Smooth muscle cell (in vitro differentiated cells): ENCODE measurements around the gene GPR89B. TPM values are rescaled to one million over a fixed set of nuclear protein-coding genes. Genes with fewer than 3 reads are reported as not detected.
"Not testable (repeated sequence)": the region's sequence is repeated elsewhere in the genome, so short reads cannot be mapped to it uniquely, and the experiment has no call there.

Experiments
- DNase-seq: peaks from one replicate; lab custom pipeline; 2025; ENCODE audit not compliant: unreplicated experiment; lab: John Stamatoyannopoulos, UW
- H2AFZ ChIP-seq: fragments of 200-600 bp; sonication (generic); 2 replicates; pipeline ENCODE4 v1.6.0; 2016; ENCODE audit warnings: antibody characterized with exemption, low read depth, mild to moderate bottlenecking
- H3F3A ChIP-seq: fragments of 200-600 bp; sonication (generic); 2 replicates; pipeline ENCODE4 v1.6.0; 2017; ENCODE audit warnings: antibody characterized with exemption, low read depth
- H3K27ac ChIP-seq: fragments of 200-600 bp; sonication (generic); 2 replicates; pipeline ENCODE4 v1.5.1; 2016; ENCODE audit warnings: low read depth, mild to moderate bottlenecking
- H3K27me3 ChIP-seq: fragments of 200-600 bp; sonication (generic); 2 replicates; pipeline ENCODE4 v1.6.1; 2016; ENCODE audit warnings: low read depth, mild to moderate bottlenecking
- H3K36me3 ChIP-seq: fragments of 200-600 bp; sonication (generic); 2 replicates; pipeline ENCODE4 v1.5.1; 2016; ENCODE audit warnings: low read depth
- H3K4me1 ChIP-seq: fragments of 200-600 bp; sonication (generic); 2 replicates; pipeline ENCODE4 v1.5.1; 2016; ENCODE audit warnings: low read depth
- H3K4me2 ChIP-seq: fragments of 200-600 bp; sonication (generic); 2 replicates; pipeline ENCODE4 v1.6.0; 2016; ENCODE audit warnings: mild to moderate bottlenecking
- H3K4me3 ChIP-seq: fragments of 200-600 bp; sonication (generic); 2 replicates; pipeline ENCODE4 v1.5.1; 2016; ENCODE audit warnings: mild to moderate bottlenecking
- H3K79me2 ChIP-seq: fragments of 200-600 bp; sonication (generic); 2 replicates; pipeline ENCODE4 v1.6.0; 2016; ENCODE audit warnings: low read depth, mild to moderate bottlenecking
- H3K9ac ChIP-seq: fragments of 200-600 bp; sonication (generic); 2 replicates; pipeline ENCODE4 v1.6.0; 2016; ENCODE audit warnings: low read depth
- H3K9me3 ChIP-seq: fragments of 200-600 bp; sonication (generic); replicated peaks from 2 replicates; pipeline ENCODE4 v1.5.1; 2016; ENCODE audit warnings: low read depth
- H4K20me1 ChIP-seq: fragments of 200-600 bp; sonication (generic); 2 replicates; pipeline ENCODE4 v1.6.0; 2016; ENCODE audit warnings: low read depth
- WGBS: methylation state at CpG from one replicate; pipeline ENCODE4 v1.1.7; 2016; ENCODE audit warnings: low lambda C conversion rate; 5-methylcytosine and 5-hydroxymethylcytosine counted together
- polyA plus RNA-seq: library from polyadenylated mRNA; unstranded; fragments of >200 nt; fragmentation: Nextera tagmentation; extraction: Ambion mirVana; gene quantifications from 2 replicates; pipeline ENCODE4 v1.2.1, GENCODE V29; 2016
- total RNA-seq: library from RNA; depleted of rRNA; stranded (reverse); fragments of >200 nt; gene quantifications from 2 replicates; pipeline ENCODE4 v1.2.3, GENCODE V29; 2014

The GPR89B gene
- total and polyA plus RNA-seq, 2 experiments from 2014 or later, result 15.6 to 28.6 TPM

DNA sequence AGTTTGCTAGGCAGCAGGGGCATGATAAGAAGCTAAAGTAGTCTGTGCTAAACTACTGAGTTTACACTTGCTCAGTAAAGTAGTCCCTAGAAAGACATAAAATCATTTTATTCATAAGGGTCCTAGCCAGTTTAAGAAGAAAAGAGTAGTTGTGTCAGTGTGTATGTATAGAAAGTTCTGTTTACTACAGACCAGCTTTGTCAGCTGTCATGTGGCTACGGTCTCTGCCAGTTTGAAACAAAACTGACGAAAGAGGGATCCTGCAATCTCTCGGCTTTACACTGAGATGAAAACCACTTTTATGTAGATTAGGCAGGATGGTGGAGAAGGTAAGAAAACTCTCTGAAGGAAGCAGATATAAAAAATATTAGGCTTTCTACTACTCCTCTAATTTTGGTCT lies 7.1 kb downstream of the GPR89B start:
- DNase-seq, H3K27me3 ChIP-seq, H3K79me2 ChIP-seq, H4K20me1 ChIP-seq, H3K36me3 ChIP-seq, H3K4me1 ChIP-seq, H3K9me3 ChIP-seq, H3F3A ChIP-seq, H3K4me3 ChIP-seq, H3K4me2 ChIP-seq, H2AFZ ChIP-seq, H3K27ac ChIP-seq, H3K9ac ChIP-seq: not testable (repeated sequence)
- WGBS, result 88% methylated on average over 3 of the region's 3 CpGs

DNA sequence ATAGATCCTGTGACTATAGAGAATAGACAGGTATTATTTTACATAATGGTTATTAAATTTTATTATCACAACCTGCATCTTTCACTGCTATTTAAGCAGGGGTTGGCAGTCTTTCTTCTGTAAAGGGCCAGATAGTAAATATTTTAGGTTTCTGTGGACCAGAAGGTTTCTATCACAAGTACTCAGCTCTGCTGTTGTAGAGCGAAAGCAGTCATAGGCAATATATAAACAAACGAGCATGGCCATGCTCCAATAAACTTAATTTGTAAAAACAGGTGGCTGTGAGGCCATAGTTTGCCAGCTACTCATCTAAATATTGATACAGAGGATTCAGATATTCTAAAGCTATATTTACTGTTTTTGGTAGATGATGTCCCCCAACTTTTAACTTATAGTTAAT lies 12.2 kb downstream of the GPR89B start:
- 97% methylated on average over 2 of the region's 2 CpGs for WGBS
- H3K9me3 ChIP-seq, H3F3A ChIP-seq, H3K27me3 ChIP-seq, H3K4me3 ChIP-seq, H3K4me2 ChIP-seq, H3K4me1 ChIP-seq, H3K36me3 ChIP-seq, H3K9ac ChIP-seq, H2AFZ ChIP-seq, H4K20me1 ChIP-seq, H3K79me2 ChIP-seq, DNase-seq, H3K27ac ChIP-seq: not testable (repeated sequence)

DNA sequence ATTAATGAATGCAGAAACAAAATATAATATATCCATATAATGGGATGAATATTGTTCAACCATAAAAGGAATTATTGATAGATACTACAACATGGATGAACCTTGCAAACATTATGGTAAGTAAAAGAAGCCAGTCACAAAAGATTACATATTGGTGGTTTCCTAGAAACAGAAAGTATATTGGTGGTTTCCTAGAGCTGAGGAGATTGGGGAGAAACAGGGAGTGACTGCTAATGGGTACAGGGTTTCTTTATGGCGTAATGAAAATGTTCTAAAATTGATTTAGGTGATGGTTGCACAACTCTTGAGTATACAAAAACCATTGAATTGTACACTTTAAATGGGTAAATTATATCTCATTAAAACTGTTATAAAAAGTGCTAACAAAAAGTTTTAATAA lies 14.3 kb downstream of the GPR89B start:
- H3K36me3 ChIP-seq, H3K27me3 ChIP-seq, DNase-seq, H3K4me1 ChIP-seq, H3K79me2 ChIP-seq, H4K20me1 ChIP-seq, H3K4me2 ChIP-seq, H2AFZ ChIP-seq, H3F3A ChIP-seq, H3K9me3 ChIP-seq, H3K27ac ChIP-seq, H3K9ac ChIP-seq, H3K4me3 ChIP-seq: not testable (repeated sequence)
- WGBS, result no CpG with 5 or more reads among the region's 1 CpG

DNA sequence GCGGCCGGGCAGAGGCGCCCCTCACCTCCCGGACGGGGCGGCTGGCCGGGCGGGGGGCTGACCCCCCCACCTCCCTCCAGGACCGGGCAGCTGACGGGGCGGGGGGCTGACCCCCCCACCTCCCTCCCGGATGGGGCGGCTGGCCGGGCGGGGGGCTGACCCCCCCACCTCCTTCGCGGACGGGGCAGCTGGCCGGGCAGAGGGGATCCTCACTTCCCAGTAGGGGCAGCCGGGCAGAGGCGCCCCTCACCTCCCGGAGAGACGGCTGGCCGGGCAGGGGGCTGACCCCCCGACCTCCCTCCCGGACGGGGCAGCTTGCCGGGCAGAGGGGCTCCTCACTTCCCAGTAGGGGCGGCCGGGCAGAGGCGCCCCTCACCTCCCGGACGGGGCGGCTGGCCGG lies 21.3 kb downstream of the GPR89B start:
- H3K27me3 ChIP-seq, H3K9ac ChIP-seq, H2AFZ ChIP-seq, H3K9me3 ChIP-seq, H3F3A ChIP-seq, H3K4me2 ChIP-seq, H3K4me3 ChIP-seq, H3K79me2 ChIP-seq, H3K4me1 ChIP-seq, H3K36me3 ChIP-seq, H4K20me1 ChIP-seq, H3K27ac ChIP-seq, DNase-seq: not testable (repeated sequence)
- 97% methylated on average over 10 of the region's 35 CpGs for WGBS

DNA sequence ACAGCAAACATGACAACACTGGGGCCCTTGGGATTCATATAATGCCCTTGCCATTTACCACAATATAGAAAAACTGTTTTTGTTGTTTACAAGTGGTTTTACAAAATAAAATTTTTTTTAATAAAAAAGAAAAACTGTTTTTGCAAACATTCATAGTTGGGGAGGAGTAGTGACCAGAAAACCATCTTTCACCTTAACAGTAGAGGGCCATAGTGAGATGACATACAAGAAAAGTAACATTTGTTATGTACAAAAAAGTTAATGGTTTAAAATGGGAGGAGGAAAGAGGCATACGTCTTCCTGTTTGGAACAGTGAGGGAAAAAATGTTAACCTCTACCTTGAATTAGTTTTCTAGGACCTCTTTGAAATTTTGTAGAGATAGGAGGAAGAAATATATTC lies 30.7 kb downstream of the GPR89B start:
- H3K9ac ChIP-seq, H3K4me1 ChIP-seq, H3K27ac ChIP-seq, H4K20me1 ChIP-seq, H3K9me3 ChIP-seq, H3K36me3 ChIP-seq, H3K4me3 ChIP-seq, H3F3A ChIP-seq, H3K79me2 ChIP-seq, H2AFZ ChIP-seq, DNase-seq, H3K4me2 ChIP-seq, H3K27me3 ChIP-seq: not testable (repeated sequence)
- 92% methylated on average over 1 of the region's 1 CpG for WGBS

DNA sequence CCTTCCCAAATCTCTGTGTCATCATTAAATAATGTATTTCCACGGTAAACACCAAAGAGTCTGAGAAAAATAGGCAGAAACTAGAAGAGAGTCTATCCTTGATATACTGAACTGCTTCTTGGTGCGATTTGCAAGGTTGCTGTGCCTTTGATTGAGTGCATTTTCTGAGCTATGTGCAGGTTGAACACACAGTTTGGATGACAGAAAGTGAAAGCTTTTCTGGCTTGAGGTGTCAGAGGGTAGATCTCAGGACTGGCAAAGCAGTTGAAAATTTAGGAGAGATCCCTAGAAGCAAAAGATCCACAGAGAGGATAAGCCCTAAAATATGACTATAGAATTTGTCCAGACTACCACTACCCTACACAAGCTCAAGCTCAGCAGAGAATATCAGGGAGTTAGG lies 31.5 kb downstream of the GPR89B start:
- 97% methylated on average over 2 of the region's 2 CpGs for WGBS
- H4K20me1 ChIP-seq, H3K9me3 ChIP-seq, H3F3A ChIP-seq, H3K27ac ChIP-seq, H2AFZ ChIP-seq, H3K36me3 ChIP-seq, H3K4me1 ChIP-seq, DNase-seq, H3K27me3 ChIP-seq, H3K9ac ChIP-seq, H3K79me2 ChIP-seq, H3K4me3 ChIP-seq, H3K4me2 ChIP-seq: not testable (repeated sequence)

DNA sequence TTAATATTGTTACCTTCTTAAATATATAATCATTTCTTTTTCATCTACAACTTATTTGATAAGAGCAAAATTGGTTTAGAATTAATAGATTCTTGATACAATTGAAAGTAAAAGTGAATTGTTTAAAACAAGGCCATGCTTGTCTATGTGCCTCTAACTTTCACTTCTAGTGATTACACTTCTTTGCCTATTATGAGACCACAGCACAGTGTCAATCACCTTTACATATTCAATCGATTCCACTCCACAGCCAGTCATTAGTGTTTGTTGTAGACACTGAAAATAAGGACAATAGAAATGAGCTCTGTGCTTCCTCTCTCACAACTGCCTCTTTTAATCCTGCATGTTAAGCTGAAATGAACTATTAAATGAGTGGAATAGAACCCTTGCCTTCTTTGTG lies 36.4 kb downstream of the GPR89B start:
- not testable (repeated sequence) for H3K9ac ChIP-seq, H3F3A ChIP-seq, H3K4me2 ChIP-seq, H3K79me2 ChIP-seq, H3K36me3 ChIP-seq, DNase-seq, H3K27me3 ChIP-seq, H3K4me3 ChIP-seq, H3K4me1 ChIP-seq, H3K9me3 ChIP-seq, H4K20me1 ChIP-seq, H3K27ac ChIP-seq, H2AFZ ChIP-seq
- WGBS, result no CpG with 5 or more reads among the region's 1 CpG

DNA sequence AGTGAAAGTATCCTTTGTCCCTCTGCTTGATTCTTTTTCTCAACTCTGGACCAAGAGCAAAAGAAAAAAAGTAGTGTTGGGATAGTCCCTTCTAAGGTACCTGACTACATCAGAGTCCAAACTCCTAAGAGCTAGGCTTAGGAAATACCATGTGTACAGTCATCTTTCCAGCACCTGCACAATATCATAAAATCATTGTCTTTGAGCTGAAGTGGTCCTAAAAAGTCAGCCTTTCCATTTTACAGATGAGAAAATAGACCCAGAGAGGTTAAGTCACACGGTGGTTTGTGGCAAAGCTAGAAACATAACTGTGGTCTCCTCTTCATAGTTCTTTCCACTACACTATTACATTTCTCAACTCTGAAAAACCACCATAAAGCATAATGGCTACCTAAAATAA lies 38.4 kb downstream of the GPR89B start:
- WGBS, result no CpG with 5 or more reads among the region's 1 CpG
- H3K79me2 ChIP-seq, result not testable (repeated sequence)

DNA sequence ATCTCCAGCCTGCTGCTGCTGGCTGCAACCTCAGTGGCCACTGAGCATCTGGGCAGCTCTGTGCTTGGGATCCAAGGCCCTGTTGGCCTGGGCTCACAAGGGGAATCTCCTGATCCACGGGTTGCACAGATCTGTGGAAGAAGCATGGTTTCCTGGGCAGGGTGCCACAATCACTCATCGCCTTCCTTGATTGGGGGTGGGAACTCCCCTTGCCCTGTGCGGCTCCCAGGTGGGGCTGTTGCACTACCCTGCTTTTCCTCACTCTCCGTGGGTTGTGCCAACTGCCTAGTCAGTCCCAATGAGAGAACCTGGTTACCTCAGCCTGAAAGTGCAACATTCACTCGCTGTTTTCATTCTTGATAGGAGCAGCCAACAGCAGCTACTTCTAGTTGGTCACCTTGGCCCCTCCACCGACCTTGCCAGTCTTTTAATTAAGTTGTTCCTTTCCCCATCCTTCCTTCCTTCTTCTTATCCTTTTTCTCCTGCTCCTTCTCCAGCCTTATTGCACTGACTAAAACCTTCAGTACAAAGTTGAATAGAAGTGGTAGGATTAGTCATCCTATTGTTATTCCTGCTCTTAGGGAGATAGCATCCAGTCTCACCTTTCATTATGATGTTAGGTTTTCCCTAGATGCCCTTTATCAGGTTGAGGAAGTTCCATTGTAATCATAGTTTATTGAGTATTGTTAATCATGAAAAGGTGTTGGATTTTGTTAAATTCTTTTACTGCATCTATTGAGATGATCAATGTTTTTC lies 50.9 kb downstream of the GPR89B start:
- not testable (repeated sequence) for H2AFZ ChIP-seq, H4K20me1 ChIP-seq, H3K9ac ChIP-seq, H3K4me2 ChIP-seq, H3K4me3 ChIP-seq, H3K27ac ChIP-seq, DNase-seq, H3K9me3 ChIP-seq, H3F3A ChIP-seq, H3K27me3 ChIP-seq, H3K36me3 ChIP-seq, H3K79me2 ChIP-seq, H3K4me1 ChIP-seq
- 95% methylated on average over 5 of the region's 6 CpGs for WGBS

More for the DNA sequence above, 38.4 kb downstream of the GPR89B start:
- H3K27me3 ChIP-seq, H4K20me1 ChIP-seq, DNase-seq, H3K4me3 ChIP-seq, H3K27ac ChIP-seq, H3K9me3 ChIP-seq, H3F3A ChIP-seq, H3K4me1 ChIP-seq, H3K9ac ChIP-seq, H3K36me3 ChIP-seq, H2AFZ ChIP-seq, H3K4me2 ChIP-seq: not testable (repeated sequence)
